HL-60/S4 (cell line): Measurements from ENCODE around the gene GCK.

Experiments used
- in situ Hi-C: fragments of 300-500 bp; cut with MboI; formaldehyde crosslinking; loops from 2 replicates; pipeline ENCODE4 v1.14.3; 2022; ENCODE audit warnings: low sequenced_read_pairs

Gene GCK

DNA sequence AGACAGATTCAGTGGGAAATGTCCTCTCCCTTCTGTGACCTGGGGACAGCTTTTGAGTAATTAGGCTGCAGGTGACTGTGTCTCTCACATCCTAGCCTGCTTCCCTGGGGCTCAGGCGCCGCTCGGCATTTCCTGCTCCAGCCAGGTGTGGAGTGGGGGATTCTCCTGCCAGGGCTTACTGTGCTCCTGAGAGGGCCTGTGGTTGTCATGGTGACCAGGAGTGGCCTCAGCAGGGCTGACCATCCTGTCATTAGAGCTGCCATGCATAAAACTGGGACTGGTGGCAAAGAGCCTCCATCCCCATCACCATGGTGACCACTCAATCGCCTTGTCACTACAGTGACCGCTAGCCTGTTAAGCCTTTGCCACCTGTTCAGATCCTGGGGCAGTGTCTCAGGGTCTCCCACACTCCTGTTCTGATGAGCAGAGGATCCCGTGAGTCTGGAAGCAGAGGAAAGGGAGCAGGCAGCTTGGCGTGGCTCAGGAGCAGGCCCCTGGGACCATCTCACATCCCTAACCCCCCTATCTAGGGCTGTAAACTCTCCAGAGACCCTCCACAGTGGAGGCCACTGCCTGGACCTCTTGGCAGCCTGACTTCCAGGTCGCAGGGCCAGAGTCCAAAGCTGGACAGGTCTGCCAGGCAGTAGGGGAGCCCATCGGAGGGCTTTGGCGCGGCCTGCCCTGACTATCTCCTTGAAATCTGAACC lies at the start of gene GCK:
Gene GCK, minus strand, starts transcription at position 154 of the 707 bp plus-strand sequence. CDS start 486 bp downstream, outside the sequence.
- in situ Hi-C loops: no loop called here

DNA sequence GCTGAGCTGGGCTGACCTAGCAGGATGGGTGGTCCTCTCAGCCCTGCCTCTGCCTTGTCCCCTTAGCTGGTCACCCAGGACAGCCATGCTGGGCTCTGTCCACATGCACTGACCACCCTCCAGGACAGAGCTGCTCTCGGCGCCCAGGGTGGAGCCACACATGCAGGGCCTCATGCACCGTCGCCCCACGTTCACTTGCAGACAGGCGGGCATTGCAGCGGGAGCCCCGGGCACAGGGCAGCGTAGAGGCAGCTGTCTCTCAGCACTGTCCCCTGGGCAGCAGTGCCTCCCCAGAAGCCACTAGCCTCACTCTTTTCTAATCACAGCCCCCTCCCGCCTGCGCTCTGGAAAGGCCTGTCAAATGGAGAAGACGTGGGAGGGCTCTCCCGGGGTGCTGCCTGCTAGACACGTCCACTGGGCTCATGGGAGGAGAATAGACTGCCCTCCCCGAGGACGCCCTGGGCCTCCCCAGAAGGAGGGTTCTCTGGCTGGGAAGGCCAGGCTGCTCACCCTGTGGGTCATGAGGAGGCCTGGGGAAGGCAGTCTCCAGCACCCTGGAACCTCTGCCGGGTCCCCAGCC lies 49.0 kb upstream of the GCK start:
- in situ Hi-C loops: loop anchor here (25.0 kb wide), 1 partner anchor 249 kb away; the partner anchor contains the start of gene NUDCD3

DNA sequence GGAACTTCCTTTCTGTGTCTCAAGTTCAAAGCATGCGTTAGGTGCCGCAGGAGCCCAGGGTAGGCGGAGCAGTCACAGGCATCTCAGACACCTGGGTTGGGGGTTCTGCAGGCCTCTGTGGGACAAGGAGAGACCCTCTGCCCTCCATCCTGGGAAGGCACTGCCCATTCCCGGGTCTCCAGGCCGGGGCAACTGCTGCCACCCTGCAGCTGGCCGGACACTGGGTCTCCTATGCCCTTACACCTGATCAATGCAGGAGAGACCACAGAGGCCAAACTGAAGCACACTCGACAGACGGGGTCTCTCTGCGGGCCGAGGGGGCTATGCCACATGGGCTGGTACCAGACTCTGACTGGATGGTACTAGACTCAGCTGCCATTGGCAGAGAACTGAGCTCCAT lies 48.5 kb upstream of the GCK start:
- in situ Hi-C loops: loop anchor here (25.0 kb wide), 1 partner anchor 250 kb away; the partner anchor contains the start of gene NUDCD3

DNA sequence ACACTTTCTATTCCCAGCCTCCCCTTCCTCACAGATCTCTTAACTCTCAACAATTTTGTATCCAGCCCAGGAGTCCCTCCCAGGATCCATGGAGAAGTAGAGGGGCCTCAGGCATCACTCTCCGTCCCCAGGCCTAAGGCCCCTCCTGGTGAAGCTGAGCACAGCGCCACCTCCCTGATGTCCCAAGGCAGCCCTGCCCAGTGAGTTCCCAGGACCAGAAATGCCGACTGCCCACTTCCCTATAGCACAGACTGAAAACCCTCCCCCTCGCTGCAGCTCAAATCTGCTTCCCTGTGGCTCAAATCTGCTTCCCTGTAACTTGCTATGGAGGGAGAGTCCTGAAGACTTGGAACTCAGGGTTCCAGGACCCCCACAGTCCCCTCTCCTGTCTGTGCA lies 47.1 kb upstream of the GCK start:
- in situ Hi-C loops: loop anchor here (25.0 kb wide), 1 partner anchor 251 kb away; the partner anchor contains the start of gene NUDCD3

DNA sequence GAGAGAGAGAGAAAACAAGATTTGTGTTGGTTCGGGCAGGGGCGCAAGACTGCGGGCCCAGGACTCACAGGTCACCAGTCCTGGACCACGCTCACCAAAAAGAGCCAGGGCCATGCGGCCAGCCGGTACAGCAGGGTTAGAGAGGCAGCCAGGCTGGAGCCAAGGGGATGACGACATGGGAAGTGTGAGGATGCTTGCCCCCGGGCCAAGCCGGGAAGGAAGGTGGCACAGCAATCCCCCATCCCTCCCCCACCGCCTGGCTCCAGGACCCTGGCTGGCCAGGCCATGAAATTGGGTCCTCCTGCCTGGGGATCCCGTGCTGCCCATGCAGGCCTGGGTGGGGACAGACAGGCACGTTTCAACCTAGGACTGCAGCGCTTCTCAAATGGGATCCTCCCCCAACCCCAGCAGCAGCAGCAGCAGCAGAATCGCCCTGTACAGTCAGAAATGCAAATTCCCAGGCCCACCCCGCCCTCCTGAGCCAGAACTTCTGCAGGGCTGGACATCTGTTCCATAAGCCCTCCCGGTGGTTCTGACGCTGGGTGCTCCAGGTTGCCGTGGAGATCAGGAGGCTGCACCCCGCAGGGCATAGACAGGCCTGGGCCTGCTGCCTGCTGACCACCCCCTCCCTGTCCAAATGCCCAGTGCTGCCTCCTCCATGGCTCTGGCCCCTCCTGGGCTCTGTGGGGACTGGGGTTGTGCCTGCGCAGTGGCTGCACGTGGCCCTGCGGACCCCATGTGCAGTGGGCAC lies 46.5 kb upstream of the GCK start:
- in situ Hi-C loops: loop anchor here (25.0 kb wide), 1 partner anchor 252 kb away; the partner anchor contains the start of gene NUDCD3

DNA sequence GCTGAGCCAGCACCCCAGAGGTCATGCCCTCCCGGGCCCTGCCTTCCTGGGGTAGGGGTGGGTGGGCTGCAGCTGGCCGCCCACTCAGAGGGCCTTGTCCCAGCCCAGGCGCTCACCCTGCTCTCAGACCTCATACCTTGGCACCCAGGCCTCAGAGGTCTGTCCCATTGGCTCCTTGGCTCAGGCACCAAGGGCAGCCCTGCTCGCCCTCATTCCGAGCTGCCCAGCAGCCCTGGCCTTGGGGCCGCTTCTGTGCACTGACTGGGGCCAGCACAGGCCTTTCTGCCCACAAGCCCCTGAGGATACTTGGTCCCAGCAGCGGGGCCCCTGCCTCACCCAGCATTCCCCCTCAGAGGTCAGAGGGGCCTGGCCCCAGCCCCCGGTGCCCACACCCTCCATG lies 45.8 kb upstream of the GCK start:
- in situ Hi-C loops: loop anchor here (25.0 kb wide), 1 partner anchor 252 kb away; the partner anchor contains the start of gene NUDCD3

DNA sequence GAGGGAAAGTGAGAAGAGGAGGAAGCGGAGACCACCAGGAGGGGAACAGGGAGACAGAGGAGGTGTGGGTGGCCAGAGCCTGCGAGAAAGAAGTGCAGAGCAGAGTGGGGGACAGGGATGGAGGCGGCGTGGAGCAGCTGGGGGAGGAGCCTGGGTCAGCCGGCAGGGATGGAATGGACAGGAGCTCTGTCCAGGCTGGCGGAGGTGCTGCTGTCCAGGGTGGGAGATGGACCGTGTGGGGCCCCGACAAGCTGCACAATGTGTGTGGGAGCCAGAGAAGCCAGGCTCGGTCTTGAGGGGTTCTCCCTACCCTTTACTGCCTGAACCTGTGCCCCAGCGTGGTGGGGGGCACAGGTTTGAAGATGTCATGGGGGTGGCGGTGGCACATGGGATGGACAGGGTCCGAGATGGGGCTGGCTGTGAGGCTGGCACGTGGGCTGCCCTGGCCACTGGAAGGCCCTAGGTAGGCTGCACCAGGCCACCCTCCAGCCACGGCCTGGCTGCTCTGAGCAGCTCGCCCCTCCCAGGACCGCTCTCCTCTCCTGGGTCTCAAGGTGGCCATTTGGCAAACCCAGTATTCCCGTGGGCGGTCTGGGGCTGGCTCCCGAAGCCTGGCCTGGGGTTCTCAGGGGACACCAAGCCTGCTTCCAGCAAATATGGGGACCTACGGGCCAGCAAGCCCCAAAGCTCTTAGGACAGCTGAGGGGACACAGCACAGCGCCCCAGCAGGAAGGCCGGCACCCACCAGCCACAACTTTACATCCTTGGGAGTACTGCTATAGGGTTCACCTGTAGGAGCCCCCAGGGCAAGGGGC lies 43.9 kb upstream of the GCK start:
- in situ Hi-C loops: loop anchor here (25.0 kb wide), 1 partner anchor 254 kb away; the partner anchor contains the start of gene NUDCD3

DNA sequence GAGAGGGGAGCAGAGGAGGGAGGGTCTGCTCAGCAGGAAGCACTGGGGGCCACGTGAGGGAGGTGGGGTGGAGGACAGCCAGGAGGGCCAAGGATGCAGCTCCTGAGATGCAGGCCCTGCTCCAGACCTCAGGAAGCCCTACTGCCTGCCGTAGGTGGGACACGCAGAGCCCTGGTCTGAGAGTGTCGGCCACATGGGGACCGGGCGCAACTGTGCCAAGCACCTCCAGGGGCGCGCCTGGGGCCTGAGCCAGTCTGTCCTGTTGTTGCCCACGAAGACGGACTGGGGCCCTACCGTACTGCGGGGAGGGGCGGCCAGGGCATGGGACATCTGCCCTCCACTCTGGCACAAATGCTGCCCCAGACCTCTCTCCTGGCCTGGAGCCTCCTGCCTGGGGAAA lies 43.2 kb upstream of the GCK start:
- in situ Hi-C loops: loop anchor here (25.0 kb wide), 1 partner anchor 255 kb away; the partner anchor contains the start of gene NUDCD3

DNA sequence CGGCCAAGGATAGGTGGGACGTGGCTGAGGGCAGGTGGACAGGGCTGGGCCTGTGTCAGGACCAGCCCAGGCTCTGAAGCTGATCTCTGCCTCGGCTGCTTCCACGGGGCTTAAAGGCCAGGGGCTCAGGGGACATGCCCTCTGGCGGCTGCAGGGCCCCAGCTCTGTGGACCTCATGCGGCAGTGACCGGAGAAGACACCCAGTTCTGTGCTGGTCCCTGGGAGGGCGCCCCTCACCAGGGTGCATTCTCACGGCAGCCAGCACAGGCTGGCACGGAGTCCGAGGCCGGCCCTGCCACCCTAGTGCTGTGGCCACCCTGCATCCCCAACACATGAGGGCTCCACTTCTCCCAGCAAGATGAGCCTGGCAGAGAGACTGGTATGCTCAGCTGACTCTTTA lies 41.8 kb upstream of the GCK start:
- in situ Hi-C loops: loop anchor here (25.0 kb wide), 1 partner anchor 256 kb away; the partner anchor contains the start of gene NUDCD3

DNA sequence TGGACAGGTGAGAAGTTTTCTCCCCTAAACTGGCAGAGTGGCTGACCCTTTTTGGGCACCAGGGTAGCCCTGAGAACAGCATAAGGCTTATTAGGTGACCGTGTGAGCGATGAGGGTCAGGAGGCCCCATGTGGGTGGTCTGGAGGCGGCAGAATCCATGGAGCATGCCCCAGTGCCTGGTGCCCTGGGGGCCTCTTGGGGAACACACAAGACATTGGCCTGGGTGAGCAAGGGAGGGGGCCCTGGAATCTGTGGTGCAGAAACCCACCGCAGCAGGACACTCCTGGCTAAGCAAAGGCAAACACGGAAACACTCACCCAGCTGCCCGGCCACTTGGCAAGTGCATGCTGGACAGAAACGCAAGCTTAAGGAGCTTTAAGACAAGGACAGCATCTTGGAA lies 41.0 kb upstream of the GCK start:
- in situ Hi-C loops: loop anchor here (25.0 kb wide), 1 partner anchor 257 kb away; the partner anchor contains the start of gene NUDCD3

DNA sequence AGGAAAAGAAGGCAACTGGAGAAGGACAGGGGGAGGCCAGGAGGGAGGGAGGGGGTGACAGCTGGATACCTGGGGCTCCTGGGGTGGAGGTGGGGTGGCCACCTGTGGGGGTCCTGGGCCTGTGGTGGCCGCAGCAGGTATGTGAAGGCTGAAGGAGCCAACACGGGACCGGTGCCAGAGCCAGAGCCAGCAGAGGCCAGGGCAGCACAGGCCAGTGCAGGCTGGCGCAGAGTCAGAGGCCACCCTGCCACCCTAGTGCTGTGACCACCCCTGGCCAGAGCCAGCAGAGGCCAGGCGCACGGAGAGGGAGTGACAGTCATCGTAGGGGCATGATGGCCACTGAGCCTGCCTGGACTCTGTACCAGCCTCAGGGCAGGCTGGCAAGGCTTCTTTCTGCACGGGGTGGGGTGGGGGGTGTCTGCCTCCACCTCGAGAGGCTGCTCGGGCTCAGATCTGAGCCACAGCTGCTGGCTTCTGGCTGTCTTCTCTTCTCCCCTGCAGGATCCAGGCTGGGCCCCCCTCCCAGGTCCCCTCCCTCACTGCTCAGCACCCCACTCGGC lies 40.4 kb upstream of the GCK start:
- in situ Hi-C loops: loop anchor here (25.0 kb wide), 1 partner anchor 258 kb away; the partner anchor contains the start of gene NUDCD3

DNA sequence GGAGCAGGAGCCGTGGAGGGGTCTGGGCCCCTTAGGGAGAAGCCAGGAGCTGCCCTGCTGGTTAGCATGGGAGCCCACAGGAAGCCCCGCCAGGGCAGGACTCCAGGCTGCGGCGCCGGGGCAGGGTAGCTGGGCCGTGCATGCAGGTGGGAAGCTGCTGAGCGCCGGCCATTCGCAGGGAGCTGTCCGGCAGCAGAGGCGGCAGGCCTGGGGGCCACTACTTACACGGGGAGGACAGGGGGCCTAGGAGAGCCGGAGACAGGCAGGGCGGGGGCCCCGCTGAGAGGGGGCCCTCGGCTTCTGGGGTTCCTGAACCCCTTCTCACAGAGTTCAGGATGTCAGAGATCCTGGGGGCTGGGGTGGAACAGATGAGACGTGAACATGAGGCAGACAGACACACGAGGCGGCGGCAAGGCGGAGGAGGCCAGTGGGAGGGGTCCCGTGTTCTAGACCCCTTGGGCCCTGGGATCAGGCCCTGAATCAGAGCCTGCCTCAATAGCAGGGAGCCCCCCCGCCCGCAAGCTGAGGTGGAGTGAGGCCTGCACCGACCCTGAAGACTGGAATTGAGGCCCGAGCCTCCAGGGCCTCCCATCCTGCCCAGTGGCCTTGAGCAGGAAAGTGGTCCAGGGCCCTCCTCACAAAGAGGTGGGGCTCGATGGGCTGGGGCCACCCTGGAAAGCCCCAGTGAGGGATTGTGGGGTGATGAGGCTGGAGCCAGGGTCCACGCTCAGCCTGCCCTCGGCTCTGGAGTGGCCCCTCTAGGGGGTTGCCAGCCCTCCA lies 39.5 kb upstream of the GCK start:
- in situ Hi-C loops: loop anchor here (25.0 kb wide), 1 partner anchor 259 kb away; the partner anchor contains the start of gene NUDCD3

DNA sequence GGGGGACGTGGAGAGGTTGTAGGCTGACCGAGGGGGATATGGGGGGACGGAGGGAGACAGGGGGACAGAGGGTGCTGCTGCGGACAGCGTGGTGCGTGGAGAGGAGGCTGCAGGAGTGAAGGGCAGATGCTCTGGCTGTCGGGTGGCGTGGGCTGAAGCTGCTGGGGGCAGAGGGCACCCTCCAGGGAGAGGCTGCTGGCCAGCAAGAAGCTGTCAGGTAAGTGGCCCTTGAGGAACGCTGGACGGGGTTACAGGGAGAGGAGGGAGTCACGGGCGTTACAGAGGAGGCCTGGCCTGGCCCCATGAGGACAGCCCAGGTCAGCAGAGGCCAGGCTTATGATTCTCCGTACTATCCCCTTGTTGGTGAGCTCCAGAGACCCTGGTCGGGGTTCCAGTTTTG lies 38.7 kb upstream of the GCK start:
- in situ Hi-C loops: loop anchor here (25.0 kb wide), 1 partner anchor 259 kb away; the partner anchor contains the start of gene NUDCD3

DNA sequence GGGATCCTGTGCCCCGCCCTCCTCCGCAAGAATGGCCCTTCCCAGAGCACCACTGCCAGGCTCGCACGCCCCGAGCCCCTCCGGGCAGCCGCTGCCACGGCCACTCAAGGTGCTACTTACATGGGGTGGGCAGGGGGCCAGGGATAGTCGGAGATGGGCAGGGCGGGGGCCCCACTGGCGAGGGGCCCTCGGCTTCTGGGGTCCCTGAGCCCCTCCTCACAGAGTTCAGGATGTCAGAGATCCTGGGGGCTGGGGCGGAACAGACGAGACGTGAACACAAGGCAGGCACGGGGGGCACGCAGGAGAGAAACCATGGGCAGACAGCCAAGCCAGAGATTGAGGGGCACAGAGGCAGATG lies 37.1 kb upstream of the GCK start:
- in situ Hi-C loops: loop anchor here (25.0 kb wide), 1 partner anchor 261 kb away; the partner anchor contains the start of gene NUDCD3

DNA sequence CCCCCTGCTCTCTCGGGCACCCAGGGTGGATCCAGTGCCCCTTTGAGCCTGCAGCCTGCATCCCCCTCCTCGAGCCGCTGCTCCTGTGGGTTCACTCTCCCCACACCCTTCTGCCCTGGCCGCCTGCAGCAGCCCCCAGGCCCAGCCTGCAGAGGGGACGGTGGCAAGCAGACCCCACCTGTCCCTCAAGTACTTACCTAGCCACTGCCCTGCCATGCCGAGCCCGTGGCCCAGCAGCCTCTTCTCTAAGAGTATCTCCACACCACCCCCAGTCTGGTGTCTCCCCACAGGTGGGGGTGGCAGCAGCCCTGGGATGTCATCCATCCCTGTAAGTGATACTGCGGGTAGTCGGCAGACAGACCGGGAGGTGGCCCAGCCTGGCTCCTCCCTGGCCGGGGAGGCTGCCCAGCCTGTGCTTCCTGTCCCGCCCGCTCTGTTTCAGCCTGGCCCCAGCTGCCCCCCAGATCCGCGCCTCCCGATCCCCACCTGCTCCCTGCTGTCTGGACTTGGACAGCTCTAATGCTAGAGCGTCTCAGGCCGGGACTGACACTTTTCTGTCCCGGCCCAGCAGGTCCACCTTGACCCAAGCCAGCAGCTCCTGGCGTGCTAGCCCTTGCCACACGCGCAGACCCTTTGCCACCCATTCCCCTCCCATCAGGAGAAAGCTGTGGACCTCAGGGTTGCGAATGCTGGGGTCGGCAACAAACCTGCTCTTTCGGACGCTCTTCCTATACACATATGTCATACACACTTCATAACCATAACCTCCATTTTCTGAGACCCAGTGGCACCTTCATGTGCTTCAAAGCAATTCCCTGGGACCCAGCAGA lies 36.5 kb upstream of the GCK start:
- in situ Hi-C loops: loop anchor here (25.0 kb wide), 1 partner anchor 262 kb away; the partner anchor contains the start of gene NUDCD3

DNA sequence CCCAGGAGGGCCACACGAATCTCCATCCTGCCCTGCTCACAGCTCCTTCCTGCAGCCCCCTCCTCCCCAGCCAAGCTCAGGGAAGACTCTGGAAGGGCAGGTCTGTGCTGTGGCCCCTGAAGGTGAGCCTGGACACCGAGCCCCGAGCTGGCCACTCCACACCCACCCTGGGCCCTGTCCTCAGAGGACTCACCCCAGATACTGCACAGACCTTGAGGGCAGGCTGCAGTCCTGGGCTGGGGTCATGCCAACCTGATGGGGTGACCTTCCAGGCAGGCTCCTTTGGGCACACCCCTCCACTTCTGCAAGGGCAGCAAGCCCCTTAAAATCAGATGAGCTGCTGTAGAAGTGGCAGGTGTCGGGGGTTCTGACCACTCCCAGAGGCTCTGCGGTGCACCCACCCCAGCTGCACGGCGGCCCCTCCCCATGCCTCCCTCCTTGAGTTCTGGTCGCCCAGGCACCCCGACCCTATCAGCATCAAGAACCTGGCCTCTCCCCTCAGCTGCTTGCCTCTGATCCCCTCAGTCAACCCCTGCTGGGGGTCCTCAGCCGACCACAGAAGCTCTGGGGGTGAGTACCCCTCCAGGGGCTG lies 35.8 kb upstream of the GCK start:
- in situ Hi-C loops: loop anchor here (25.0 kb wide), 1 partner anchor 262 kb away; the partner anchor contains the start of gene NUDCD3

DNA sequence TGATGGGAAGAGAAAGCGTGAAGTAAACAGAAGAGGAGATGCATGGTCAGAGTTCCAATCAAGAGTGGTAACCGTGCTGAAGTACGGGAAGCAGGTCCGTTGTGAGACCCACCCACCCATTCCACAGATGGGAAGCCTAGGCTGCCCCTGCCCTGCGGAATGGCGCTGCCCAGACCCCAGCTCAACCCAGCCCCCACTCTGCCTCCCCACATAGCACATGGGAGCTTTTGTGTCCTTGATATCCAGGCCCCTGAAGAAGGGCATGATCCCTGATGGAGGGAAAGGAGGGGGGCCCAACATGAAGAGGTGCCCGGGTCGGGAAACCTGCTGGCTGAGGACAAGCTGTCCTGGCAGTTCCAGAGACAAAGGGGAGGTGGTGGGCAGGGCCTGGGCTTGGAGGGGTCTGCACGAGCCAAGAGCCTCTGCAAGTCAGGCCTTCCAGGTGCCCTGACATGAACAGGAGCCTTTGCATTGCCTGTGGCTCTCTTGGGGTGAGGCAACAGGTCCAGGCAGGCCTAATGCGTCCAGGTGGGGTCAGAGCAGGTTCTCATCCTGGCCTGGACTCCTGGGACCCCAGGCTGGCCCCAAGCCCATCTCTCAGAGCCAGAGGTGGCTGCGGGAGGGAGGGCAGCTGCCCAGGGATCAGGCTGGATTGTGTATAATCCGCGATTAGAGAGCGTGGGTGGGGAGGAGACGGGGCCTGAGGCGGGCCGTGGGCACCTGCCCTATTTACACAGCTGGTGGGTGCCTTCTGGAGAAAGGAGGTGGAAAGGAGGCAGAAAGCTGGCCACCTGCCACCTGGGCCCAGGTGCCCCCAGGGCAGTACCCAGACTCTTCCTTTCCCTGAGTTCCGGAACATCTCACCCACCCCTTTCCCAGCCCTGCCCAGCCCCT lies 35.1 kb upstream of the GCK start:
- in situ Hi-C loops: no loop called here
